CD14-positive monocyte (primary cell): ENCODE results near the gene E2F1. TPM values are rescaled to one million over a fixed set of nuclear protein-coding genes. Genes with fewer than 3 reads are reported as not detected.

Experiments
- DNase-seq, 3 donors: peaks; one replicate each; pipeline ENCODE4 v3.0.0-alpha.2; 2011 to 2022
- H2AFZ ChIP-seq: 2 replicates; pipeline ENCODE4 v1.6.0; 2012; ENCODE audit warnings: mild to moderate bottlenecking, low read depth, low read length, inconsistent platforms; ENCODE audit not compliant: insufficient read depth, poor library complexity, severe bottlenecking
- H3K27ac ChIP-seq, 2 donors: 1 replicate in 1 of 2; 2 replicates in 1 of 2; pipeline ENCODE4 v1.5.1; 2012 to 2013; ENCODE audit warnings: low read length in 2 of 2, control low read depth in 1 of 2, inconsistent platforms in 1 of 2, low read depth in 1 of 2, mild to moderate bottlenecking in 1 of 2
- H3K27me3 ChIP-seq, 2 donors: one replicate each; pipeline versions ENCODE4 v1.6.0 to v1.6.1; 2011 to 2013; ENCODE audit warnings: low read length in 2 of 2; ENCODE audit not compliant: control insufficient read depth in 2 of 2, insufficient read depth in 2 of 2
- H3K36me3 ChIP-seq, 2 donors: replicated peaks in 1 of 2; 1 replicate in 1 of 2; 2 replicates in 1 of 2; pipeline versions ENCODE4 v1.5.1 to v1.6.1; 2012 to 2013; ENCODE audit warnings: low read length in 2 of 2, control low read depth in 1 of 2, inconsistent platforms in 1 of 2, mild to moderate bottlenecking in 1 of 2; ENCODE audit not compliant: insufficient read depth in 2 of 2, control insufficient read depth in 1 of 2
- H3K4me1 ChIP-seq, 2 donors: 1 replicate in 1 of 2; 2 replicates in 1 of 2; pipeline versions ENCODE4 v1.5.1 to v1.6.1; 2012 to 2013; ENCODE audit warnings: low read length in 2 of 2, control low read depth in 1 of 2, inconsistent platforms in 1 of 2, mild to moderate bottlenecking in 1 of 2, moderate library complexity in 1 of 2; ENCODE audit not compliant: insufficient read depth in 2 of 2, control insufficient read depth in 1 of 2
- H3K4me2 ChIP-seq: replicated peaks from 2 replicates; pipeline ENCODE3; 2012; ENCODE audit warnings: low read length, moderate library complexity, mild to moderate bottlenecking; ENCODE audit not compliant: poor library complexity, severe bottlenecking; ENCODE audit errors: extremely low read depth
- H3K4me3 ChIP-seq, 3 experiments: fragments of 200-600 bp in 1 of 3; sonication (generic) in 1 of 3; replicated peaks in 1 of 3; 1 replicate in 2 of 3; 2 replicates in 1 of 3; pipeline ENCODE4 v1.5.1; 2011 to 2013; ENCODE audit warnings: low read length in 3 of 3, mild to moderate bottlenecking in 3 of 3, control low read depth in 2 of 3, low read depth in 2 of 3, inconsistent platforms in 1 of 3, moderate library complexity in 1 of 3
- H3K79me2 ChIP-seq: 2 replicates; pipeline ENCODE4 v1.6.0; 2012; ENCODE audit warnings: mild to moderate bottlenecking, control low read depth, inconsistent platforms, low read length, moderate library complexity; ENCODE audit not compliant: insufficient read depth
- H3K9ac ChIP-seq: 2 replicates; pipeline ENCODE4 v1.6.0; 2017; ENCODE audit warnings: low read length, mild to moderate bottlenecking; ENCODE audit not compliant: insufficient read depth, poor library complexity, severe bottlenecking
- H3K9me3 ChIP-seq, 2 donors: replicated peaks in 1 of 2; 1 replicate in 1 of 2; 2 replicates in 1 of 2; pipeline versions ENCODE4 v1.5.1 to v1.6.1; 2012 to 2013; ENCODE audit warnings: low read length in 2 of 2, control low read depth in 1 of 2; ENCODE audit not compliant: control insufficient read depth in 1 of 2, insufficient read depth in 1 of 2
- H4K20me1 ChIP-seq: 2 replicates; pipeline ENCODE4 v1.6.0; 2012; ENCODE audit warnings: mild to moderate bottlenecking, low read length, control low read depth, moderate library complexity; ENCODE audit not compliant: insufficient read depth
- H3K27ac Mint-ChIP-seq, 7 donors: one replicate each; pipeline ENCODE4 v1.8.0; 2020; ENCODE audit warnings: mild to moderate bottlenecking in 7 of 7, mixed read lengths in 7 of 7, moderate library complexity in 6 of 7, inconsistent platforms in 2 of 7
- H3K27me3 Mint-ChIP-seq, 3 donors: one replicate each; pipeline ENCODE4 v1.8.0; 2021 to 2022; ENCODE audit warnings: low read depth in 3 of 3, mild to moderate bottlenecking in 3 of 3, mixed read lengths in 3 of 3, moderate library complexity in 3 of 3, inconsistent platforms in 1 of 3
- H3K36me3 Mint-ChIP-seq, 2 donors: one replicate each; pipeline ENCODE4 v1.8.0; 2020; ENCODE audit warnings: mixed read lengths in 2 of 2, inconsistent platforms in 1 of 2, mild to moderate bottlenecking in 1 of 2
- H3K4me1 Mint-ChIP-seq: one replicate; pipeline ENCODE4 v1.8.0; 2020; ENCODE audit warnings: mild to moderate bottlenecking, mixed read lengths
- H3K4me3 Mint-ChIP-seq, 2 donors: one replicate each; pipeline ENCODE4 v1.8.0; 2020; ENCODE audit warnings: mild to moderate bottlenecking in 2 of 2, mixed read lengths in 2 of 2, moderate library complexity in 1 of 2
- H3K9me3 Mint-ChIP-seq, 7 donors: one replicate each; pipeline ENCODE4 v1.8.0; 2020 to 2022; ENCODE audit warnings: mixed read lengths in 7 of 7, mild to moderate bottlenecking in 6 of 7, moderate library complexity in 6 of 7, inconsistent platforms in 2 of 7
- CTCF ChIP-seq: fragments of 200-600 bp; IDR thresholded peaks from one replicate; pipeline ENCODE4 v1.8.0; 2022; ENCODE audit warnings: antibody characterized with exemption, mild to moderate bottlenecking
- WGBS: methylation state at CpG from one replicate; pipeline ENCODE4 v1.1.5; 2013; ENCODE audit warnings: missing lambda C conversion rate; ENCODE audit not compliant: insufficient coverage; 5-methylcytosine and 5-hydroxymethylcytosine counted together
- intact Hi-C, 2 donors: fragments of 100-400 bp; cut with micrococcal nuclease; formaldehyde crosslinking; loops; one replicate each; pipeline versions ENCODE4 v1.15.0 to v1.15.1; 2023
- polyA plus RNA-seq, 3 donors: library from polyadenylated mRNA; depleted of rRNA in 1 of 3; unstranded in 2 of 3; stranded (reverse) in 1 of 3; fragments of 300-500 nt in 2 of 3; fragments of >200 nt in 1 of 3; fragmentation: Illumina TruSeq in 2 of 3; gene quantifications; 1 replicate in 2 of 3; 2 replicates in 1 of 3; pipeline ENCODE4 v1.2.3, GENCODE V29; 2012 to 2021

E2F1 gene
- polyA plus RNA-seq, 3 donors = 0.17 to 1.1 TPM; not detected in 1

- no peak overlapping the region for H3K9ac ChIP-seq
- intact Hi-C loops = no loop called here
- no peak overlapping the region for H2AFZ ChIP-seq
- no peaks in the 10 kb centered on the region for H3K36me3 ChIP-seq
- Mint-ChIP-seq H3K4me3 (no peak overlapping the region), H3K9me3 (peaks cover 2 to 9% (median 5%) of the 10 kb centered on the region in 7 donors), H3K27ac (peak overlapping the region in 1 of 7 donors; percentile 25), H3K4me1 (peaks cover 11% of the 10 kb centered on the region), H3K27me3 (no peaks in the 10 kb centered on the region), H3K36me3 (no peaks in the 10 kb centered on the region)
- H3K9me3 ChIP-seq = no peaks in the 10 kb centered on the region
- H3K4me3 ChIP-seq = no peak overlapping the region
- H3K79me2 ChIP-seq = no peaks in the 10 kb centered on the region
- no peak for TF ChIP-seq CTCF
- no peak overlapping the region for H3K27ac ChIP-seq
- peaks cover 5 to 13% of the 10 kb centered on the region in 2 donors for H3K4me1 ChIP-seq
- H3K4me2 ChIP-seq = no peak overlapping the region
- no peaks in the 10 kb centered on the region for H3K27me3 ChIP-seq
- WGBS = 98% methylated on average over 5 of the region's 6 CpGs
- no peaks in the 10 kb centered on the region for H4K20me1 ChIP-seq
- no peak for DNase-seq
Measured at GRCh38 chr20:33694639-33695012, 8.4 kb upstream of the E2F1 start.

DNA sequence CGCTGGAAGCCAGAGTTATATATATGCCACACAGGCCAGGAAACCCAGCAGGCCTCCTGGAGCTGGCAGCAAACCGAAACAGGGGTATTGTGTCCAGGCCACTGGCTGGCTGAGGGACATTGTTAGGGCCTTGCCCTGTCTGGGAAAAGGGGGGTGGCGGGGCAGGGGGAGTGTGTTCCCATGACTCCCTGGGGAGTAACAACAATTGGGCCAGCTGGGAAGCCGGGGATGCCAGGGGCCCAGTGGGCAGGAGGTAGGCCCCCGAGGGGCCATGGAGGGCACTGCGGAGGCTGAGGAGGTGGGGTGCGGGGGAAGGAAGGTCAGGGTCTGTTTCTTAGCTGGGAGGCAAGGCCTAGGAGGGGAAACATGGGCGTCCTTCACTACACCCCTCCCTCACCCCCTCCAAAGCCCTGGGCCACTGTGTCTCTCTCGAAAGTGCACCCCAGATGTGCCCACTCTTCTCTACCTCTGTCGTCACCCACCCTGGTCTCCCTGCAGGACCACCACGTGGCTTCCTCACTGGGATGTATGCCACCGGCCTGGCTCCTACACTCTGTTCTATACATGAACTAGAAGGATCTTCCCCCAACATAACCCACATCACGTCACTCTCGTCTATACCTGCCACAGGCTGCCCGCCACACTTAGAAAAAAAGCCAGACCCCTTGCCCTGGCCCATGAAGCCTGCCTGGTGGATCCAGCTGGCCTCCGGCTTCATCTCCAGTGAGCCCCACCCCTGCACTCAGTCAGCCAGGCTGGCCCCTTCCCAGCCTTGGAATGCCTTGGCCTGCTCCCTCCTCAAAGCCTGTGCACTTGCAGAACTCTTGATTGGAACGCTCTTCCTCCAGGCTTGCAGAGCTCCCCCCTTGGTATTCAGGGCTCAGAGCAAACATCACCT, 7.8 kb upstream of the E2F1 start:
- no peak overlapping the region for H3K4me3 ChIP-seq
- no peaks in the 10 kb centered on the region for H3K27me3 ChIP-seq
- DNase-seq = no peak
- no peaks in the 10 kb centered on the region for H3K79me2 ChIP-seq
- Mint-ChIP-seq H3K4me1 (peaks cover 16% of the 10 kb centered on the region), H3K27ac (peak overlapping the region in 1 of 7 donors; percentile 74), H3K27me3 (no peaks in the 10 kb centered on the region), H3K9me3 (peaks cover 2 to 7% (median 4%) of the 10 kb centered on the region in 7 donors), H3K4me3 (peak overlapping the region in 1 of 2 donors; percentile 13), H3K36me3 (no peaks in the 10 kb centered on the region)
- H3K9ac ChIP-seq = no peak overlapping the region
- no peak overlapping the region for H2AFZ ChIP-seq
- H3K36me3 ChIP-seq = no peaks in the 10 kb centered on the region
- H3K4me1 ChIP-seq = peaks cover 5 to 13% of the 10 kb centered on the region in 2 donors
- H3K9me3 ChIP-seq = no peaks in the 10 kb centered on the region
- intact Hi-C loops = no loop called here
- no peak overlapping the region for H3K27ac ChIP-seq
- TF ChIP-seq CTCF = no peak
- 94% methylated on average over 12 of the region's 17 CpGs for WGBS
- no peaks in the 10 kb centered on the region for H4K20me1 ChIP-seq
- H3K4me2 ChIP-seq = no peak overlapping the region
